ENCODE data around the gene PEF1.

DNA sequence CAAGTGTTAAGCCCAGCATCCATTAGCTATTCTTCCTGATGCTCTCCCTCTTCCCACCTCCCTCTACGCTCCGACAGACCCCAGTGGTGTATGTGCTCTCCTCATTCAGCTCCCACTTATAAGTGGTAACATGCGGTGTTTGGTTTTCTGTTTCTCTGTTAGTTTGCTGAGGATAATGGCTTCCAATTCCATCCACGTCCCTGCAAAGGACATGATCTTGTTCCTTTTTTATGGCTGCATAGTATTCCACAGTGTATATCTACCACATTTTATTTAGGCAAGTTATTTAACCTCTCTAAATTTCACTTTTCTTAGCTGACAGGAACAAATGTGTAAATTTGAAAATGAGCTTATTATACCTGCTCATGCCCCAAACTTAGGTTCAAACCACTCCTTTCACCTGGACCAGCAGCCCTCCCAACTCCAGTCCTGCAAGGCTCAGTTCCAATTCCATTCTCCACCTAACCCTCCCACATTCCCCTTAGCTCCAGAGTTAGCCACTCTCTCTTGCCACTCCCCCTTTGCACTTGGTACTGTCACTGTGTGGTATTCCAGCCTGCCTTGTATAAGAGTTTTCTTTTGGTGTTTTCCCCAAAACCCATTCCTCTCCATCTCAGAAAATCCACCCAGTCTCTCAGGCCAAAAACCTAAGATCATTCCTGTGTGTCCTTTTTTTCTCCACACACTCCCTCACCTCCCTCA, 1.7 kb upstream of the PEF1 start:
- TF ChIP-seq, protein P1, sequence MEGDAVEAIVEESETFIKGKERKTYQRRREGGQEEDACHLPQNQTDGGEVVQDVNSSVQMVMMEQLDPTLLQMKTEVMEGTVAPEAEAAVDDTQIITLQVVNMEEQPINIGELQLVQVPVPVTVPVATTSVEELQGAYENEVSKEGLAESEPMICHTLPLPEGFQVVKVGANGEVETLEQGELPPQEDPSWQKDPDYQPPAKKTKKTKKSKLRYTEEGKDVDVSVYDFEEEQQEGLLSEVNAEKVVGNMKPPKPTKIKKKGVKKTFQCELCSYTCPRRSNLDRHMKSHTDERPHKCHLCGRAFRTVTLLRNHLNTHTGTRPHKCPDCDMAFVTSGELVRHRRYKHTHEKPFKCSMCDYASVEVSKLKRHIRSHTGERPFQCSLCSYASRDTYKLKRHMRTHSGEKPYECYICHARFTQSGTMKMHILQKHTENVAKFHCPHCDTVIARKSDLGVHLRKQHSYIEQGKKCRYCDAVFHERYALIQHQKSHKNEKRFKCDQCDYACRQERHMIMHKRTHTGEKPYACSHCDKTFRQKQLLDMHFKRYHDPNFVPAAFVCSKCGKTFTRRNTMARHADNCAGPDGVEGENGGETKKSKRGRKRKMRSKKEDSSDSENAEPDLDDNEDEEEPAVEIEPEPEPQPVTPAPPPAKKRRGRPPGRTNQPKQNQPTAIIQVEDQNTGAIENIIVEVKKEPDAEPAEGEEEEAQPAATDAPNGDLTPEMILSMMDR (conservative IDR thresholded peaks at IDR 0.05; ENCODE audit: low read depth in 2 of 2): no peak
- TF ChIP-seq CREB1 (CRISPR knock-in tag; IDR thresholded peaks at IDR 0.05; ENCODE audit: low read depth) (no peak), EZH2 (IDR thresholded peaks at IDR 0.05; ENCODE audit: low read depth, unreplicated experiment) (no peak), JUNB (IDR thresholded peaks at IDR 0.05; ENCODE audit: unreplicated experiment) (no peak), ZNF114 (CRISPR knock-in tag; IDR thresholded peaks at IDR 0.05) (no peak), EZH2phosphoT487 (IDR thresholded peaks at IDR 0.05; ENCODE audit: unreplicated experiment) (no peak)
- TF ChIP-seq, protein P2, sequence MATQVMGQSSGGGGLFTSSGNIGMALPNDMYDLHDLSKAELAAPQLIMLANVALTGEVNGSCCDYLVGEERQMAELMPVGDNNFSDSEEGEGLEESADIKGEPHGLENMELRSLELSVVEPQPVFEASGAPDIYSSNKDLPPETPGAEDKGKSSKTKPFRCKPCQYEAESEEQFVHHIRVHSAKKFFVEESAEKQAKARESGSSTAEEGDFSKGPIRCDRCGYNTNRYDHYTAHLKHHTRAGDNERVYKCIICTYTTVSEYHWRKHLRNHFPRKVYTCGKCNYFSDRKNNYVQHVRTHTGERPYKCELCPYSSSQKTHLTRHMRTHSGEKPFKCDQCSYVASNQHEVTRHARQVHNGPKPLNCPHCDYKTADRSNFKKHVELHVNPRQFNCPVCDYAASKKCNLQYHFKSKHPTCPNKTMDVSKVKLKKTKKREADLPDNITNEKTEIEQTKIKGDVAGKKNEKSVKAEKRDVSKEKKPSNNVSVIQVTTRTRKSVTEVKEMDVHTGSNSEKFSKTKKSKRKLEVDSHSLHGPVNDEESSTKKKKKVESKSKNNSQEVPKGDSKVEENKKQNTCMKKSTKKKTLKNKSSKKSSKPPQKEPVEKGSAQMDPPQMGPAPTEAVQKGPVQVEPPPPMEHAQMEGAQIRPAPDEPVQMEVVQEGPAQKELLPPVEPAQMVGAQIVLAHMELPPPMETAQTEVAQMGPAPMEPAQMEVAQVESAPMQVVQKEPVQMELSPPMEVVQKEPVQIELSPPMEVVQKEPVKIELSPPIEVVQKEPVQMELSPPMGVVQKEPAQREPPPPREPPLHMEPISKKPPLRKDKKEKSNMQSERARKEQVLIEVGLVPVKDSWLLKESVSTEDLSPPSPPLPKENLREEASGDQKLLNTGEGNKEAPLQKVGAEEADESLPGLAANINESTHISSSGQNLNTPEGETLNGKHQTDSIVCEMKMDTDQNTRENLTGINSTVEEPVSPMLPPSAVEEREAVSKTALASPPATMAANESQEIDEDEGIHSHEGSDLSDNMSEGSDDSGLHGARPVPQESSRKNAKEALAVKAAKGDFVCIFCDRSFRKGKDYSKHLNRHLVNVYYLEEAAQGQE (IDR thresholded peaks at IDR 0.05; ENCODE audit: unreplicated experiment): no peak

Data from GM23338 (cell line).